HG03135 (cell line): ENCODE results near the gene GLDC.
A peak's percentile ranks its signal among the peaks of the same experiment; 100 is the strongest.

ENCODE experiments used
- ATAC-seq: cut with Tn5 transposase; IDR thresholded peaks from one replicate; pipeline ENCODE4 v1.9.1; 2021; ENCODE audit warnings: mild to moderate bottlenecking, moderate library complexity; ENCODE audit not compliant: unreplicated experiment

The GLDC gene

DNA sequence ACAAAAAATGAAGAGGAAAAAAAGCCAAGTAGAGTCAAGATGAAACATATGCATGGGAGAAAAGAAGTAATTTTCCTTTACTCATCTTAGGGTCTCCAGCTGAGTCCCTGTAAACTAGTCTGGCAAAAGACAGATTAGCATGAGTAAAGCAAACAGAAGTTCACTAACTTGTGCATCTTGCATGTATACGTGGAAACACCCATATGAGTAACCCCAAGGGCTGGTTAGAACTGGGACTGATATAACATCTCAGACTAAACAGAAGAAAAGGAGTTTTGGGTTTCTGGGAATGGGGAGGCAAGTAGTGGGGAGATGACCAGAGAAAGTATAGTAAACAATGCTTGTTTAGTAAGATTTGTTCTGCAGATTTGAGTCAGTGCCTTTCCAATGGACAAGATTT, 20.1 kb upstream of the GLDC start:
- no peak for ATAC-seq

DNA sequence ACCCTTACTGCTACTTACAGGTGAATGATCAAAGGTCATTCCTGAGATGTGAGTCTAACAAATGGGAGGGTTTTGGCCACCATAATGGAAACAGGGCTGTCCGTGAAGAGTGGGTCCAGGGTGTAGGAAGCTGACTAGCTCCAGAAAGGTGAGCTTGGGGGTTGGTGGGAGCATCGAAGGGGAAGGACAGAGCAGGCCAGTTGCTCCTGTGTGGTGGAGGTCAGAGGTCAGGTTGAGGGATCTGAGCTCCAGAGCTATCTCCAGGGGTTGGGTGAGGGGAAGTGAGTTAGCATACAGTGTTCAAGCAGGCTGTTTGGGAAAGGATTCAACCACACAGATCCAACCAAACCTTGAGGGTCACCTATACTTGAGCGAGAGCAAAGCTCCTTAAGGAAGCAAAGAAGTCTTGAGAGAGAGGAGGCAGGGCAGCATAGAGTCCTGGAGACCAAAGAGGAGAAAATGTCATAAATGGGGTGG, 18.7 kb upstream of the GLDC start:
- no peak for ATAC-seq

DNA sequence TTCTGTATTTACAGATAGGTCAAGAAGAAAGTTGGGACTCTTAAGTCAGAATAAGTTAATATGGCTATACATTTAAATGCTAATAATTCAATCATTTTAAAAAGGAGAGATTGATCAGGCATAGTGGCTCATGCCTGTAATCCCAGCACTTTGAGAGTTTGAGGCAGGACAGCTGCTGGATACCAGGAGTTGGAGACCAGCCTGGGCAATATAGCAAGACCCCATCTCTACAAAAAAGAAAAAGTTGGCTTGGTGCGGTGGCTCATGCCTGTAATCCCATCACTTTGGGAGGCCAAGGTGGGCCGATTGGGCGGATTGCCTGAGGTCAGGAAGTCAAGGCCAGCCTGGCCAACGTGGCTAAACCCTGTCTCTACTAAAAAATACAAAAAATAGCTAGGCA, 15.0 kb upstream of the GLDC start:
- ATAC-seq = no peak

DNA sequence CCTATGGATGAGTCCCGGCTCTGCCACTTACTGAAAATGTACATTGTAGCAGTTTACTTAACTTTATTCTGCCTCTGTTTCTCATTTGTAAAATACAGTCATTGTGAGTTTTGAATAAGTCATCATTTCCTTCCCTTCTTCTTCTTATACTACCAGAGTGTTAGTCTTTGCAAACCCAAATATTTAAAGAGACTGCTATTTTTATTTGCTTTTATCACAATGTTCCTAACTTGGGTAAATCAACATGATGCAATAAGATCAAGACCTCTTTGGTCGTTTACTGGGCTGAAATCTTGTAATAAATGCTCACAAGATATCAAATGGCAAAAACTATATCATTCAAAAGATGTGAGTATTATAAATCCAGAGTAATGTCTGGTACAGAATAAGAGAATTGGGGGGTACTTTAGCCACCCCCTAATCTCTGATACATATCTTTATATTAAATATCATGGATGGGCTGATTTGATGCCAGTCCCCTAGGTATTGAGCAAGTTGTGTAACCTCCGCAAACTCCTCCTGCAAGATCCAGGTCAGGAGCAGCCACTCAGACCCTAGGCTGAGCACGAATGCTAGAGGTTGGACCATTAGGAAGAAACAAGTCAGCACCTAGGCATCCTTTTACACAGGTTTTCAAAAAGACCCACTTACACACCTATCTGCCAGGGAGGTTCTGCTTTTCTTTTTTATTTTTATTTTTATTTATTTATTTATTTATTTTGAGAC, 13.3 kb upstream of the GLDC start:
- no peak for ATAC-seq

DNA sequence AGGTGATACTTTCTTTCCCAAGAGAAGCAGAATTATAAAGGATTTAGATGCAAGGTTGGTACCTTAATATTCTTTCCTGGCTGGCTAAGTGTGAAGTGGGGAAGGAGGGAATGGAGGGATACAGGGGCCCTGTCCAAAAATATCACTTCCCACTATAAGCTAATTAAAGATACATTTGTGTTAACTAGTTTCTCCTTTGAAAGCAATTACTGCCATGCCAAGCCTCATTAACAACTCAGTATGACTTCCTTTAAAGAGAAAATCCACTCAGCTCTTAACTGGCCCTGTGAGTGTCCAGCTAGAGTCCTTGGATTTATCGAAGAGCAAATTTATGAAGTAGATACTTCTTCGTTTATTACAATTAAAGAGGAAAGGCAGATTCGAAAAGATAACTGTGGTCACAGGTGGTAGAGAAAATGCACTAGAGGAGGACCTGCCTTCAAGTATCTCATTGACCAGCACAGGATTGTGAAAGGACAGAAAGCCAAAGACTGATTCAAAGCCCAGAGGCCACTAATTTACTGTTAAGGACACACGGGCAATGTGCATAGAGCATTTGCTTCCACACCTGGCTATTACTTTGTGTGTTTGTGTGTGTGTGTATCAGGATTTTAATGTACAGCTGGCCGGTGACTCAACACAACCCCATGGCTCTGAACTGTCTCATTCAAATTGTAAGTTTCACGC, 11.2 kb upstream of the GLDC start:
- ATAC-seq = no peak

DNA sequence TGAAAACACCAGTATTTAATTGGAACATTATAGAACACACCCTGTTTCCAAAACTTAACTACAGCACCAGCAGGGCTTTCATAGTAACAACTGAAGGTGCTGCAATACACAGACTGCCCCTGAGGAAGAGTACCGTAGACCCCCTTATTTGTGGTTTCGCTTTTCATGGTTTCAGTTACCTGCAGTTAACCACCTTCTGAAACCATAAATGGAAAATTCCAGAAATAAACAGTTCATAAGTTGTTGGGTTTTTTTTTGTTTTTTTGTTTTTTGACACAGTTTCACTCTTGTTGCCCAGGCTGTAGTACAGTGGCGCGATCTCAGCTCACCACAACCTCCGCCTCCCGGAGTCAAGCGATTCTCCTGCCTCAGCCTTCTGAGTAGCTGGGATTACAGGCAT, 9.5 kb upstream of the GLDC start:
- ATAC-seq = peak; percentile 95

DNA sequence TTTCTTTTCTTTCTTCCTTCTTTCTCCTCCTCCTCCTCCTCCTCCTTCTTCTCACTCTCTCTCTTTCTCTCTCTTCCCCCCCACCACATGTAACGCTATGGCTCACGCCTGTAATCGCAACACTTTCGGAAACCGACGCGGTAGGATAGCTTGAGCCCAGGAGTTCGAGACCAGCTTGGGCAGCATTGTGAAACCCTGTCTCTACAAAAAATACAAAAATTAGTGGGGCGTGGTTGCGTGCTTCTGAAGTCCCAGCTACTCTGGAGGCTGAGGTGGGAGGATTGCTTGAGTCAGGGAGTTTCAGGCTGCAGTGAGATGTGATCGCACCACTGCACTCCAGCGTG, 736 bp upstream of the GLDC start:
- no peak for ATAC-seq

DNA sequence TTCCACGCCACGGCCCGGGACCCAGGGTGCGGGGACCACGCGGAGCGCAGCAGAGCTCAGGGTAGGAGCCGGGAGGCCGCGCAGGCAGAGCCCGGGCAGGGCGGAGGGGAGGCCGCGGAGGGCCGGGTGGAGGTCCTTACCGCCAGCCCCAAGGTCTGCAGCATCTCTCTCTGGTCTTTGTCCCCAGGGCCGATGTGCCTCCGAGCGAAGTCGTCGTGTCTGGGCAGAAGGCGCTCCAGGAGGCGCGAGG, 499 bp downstream of the GLDC start:
- peak; percentile 37 for ATAC-seq

DNA sequence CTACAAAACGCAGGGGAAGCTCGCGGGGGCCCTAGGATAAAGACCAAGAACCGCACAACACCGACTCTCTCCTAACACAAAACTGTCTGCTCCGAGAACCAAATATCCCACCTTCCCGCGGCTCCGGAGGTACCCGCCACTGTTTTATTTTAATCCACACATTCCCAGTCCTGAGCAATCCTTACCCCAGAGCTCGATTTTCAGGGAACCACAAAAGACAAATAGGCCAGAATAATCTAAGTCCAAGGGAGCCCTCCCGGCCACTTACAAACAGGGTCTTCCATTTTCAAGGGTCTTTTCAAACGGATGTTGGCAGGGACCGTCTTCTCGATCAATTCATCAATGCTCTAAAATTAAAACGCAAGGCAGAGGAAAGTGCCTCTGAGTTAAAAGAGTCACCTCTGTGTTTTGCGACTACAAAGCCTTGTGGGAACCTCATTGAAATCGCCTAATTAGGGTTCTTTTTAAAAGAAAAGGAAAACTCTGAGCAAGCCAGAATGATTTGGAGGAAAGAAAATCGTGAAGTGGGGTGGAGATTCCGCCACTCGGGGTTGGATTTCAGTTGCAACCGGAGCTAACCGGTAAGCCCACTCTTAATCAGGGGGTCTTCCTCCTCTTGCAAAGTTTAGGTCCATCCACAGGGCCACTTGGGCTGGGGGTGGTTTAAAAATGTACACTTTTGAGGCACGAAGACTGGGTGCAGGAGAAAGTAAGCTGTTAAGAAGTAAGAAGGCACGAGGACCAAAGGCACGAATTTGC, 1.0 kb downstream of the GLDC start:
- no peak for ATAC-seq

DNA sequence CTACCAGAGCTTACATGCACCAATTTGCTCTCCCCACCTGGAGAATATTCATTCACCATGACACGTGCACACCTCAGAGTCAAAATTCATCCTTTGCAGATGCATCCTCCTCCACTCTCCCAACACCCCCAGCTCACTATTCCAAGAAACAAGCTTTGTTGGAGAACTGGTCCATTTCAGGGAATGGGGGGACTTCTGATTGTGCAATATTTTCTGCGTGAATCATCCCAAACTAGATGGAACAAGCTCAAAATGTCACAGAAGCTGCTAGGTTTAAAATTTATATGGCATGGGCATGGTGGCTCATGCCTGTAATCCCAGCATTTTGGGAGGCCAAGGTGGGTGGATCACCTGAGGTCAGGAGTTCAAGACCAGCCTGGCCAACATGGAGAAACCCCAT, 3.6 kb downstream of the GLDC start:
- ATAC-seq = no peak

DNA sequence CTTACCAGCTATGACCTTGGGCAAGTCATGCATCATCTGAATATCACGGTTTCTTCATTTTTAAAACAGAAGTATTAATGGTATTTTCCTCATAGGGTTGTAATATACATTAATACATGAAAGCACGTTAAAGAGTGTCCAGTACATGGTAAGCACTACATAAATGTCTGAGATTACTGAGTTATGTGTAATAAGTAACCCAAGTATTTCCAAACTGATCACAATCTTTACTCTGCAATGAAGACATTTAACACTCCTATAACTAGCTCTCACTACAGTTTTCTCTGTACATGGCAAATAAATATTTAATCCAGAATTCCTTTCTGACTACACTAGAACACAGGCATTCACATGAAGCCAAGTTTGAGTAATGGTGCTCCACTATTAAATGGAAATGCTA, 4.0 kb downstream of the GLDC start:
- ATAC-seq = no peak

DNA sequence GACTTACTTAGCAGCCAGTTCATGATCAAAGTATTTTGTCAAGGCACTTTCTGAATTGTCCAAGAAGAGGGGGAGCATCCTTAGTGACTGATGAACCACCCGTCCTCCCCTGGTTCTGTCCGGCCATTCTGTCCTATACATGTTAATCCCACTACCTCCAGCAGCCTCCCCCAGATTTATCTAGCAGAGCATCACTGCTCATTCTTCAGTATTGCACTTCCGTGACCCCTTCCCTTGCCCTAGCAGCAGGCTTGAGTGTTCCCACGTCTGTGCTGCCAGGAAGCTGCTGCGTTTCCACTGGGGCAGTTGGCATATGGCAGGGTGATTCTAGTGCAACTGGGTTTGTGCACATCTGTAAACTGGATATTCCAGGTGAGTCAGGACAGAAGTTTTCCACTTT, 4.5 kb downstream of the GLDC start:
- no peak for ATAC-seq

DNA sequence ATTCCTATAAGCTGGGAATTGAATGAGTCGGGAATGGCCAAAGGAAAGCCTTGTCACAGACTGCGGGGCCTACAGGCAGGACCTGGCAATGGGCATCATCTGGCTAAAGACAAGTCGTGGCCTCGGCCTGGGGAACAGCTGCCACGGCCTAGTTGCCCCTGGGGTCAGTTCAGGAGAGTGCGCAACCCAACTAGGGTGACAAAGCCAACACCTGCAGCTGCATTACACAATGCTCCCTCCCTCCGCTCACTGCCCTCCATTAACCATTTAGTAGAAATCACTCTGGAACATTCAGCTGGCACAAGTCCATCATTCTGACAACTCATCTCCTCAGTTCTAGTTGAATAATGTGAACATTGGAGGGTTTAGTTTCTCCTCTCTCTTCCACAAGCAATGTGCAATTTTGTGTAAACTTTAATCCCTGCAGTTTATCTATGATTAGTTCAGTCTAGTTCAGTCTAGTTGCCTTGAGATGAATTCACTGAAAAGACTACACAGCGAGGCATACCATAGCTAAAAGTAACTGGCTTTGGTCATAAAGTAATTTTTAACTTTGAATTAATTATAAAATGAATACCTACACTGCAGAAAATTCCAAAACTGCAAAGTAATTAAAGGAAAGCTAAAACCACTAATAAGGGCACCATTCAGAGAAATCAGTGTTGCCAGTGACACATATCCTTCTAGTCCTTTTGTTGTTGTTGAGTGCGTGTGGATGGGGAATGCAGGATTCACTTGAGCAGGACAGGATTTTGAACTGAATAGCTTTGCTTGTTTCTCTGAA, 5.1 kb downstream of the GLDC start:
- no peak for ATAC-seq

DNA sequence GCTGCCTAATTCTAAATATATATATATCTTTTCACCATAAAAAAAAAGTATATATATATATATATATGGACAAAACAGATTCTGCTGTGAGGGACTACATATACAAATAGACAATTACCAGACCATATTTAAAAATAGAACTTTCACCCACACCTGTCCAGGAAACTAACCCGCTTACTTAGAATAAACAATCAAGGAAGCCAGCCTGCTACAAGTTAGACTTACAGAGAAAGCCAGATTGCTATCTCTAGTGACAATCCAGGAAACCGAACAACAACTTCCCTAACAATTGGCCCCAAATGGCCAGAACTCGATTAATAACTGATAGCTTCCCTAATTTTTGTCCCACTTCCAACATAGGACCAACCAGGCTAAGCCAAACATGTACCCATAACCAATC, 5.9 kb downstream of the GLDC start:
- no peak for ATAC-seq

DNA sequence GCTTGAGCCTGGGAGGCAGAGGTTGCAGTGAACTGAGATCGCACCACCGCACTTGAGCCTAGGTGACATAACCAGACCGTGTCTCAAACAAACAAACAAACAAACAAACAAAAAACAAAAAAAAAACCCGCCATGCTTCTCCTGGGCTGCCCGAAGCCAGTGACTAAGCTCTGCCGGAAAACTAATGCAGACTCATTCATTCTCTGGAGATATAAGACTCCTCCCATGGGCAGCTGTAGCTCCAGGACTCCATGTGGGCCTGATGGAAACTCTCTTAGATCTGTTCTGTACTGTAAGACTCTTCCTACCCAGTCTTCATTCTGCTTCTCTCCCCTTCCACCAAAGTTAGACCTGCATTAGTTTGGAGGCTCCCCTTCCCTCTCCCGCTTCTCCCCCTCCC, 11.1 kb downstream of the GLDC start:
- ATAC-seq = no peak

DNA sequence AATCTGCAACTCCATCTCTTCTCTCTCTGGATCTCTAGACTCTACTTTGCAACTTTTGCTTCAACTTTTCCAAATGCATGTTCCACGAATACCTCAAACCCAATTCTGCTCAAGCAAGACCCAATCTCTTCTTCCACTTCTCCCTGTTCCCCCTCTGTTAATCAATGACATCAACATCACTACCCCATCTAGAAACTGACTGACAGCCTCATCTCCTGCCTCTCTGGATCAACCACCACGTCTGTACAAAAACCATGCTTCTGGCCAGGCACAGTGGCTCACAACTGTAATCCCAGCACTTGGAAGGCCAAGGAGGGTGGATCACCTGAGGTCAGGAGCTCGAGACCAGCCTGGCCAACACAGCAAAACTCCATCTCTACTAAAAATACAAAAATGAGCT, 12.2 kb downstream of the GLDC start:
- ATAC-seq = no peak

DNA sequence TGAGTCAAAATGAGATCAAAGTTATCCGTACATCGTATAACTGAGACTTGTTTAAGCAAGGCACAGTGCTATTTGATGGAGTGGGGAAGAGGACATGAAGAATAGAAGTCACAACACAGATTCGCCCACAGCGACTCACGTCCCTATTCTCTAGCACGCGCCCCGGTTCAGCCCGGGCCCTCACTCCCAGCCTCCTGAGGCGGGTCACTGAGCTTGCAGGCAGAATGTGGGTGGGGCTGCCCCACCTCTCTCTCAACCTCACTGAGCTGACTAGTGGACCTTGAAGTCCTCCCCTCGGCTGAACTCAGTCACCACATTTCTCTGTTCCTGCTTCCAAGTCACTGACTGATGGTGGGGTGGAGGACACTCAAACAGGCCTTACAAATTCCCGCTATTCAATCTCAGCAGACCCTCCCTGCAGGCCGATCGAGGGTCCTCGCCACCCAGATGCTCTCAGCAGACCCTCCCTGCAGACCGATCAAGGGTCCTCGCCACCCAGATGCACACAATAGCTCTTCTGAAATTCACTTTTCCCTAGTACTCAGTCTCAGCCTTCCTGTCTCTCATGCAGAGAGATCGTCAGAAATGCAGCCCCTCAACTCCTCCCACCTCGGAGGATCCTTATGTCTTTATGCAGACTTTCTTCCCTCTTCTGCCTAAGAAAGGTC, 12.9 kb downstream of the GLDC start:
- ATAC-seq = peak; percentile 90

DNA sequence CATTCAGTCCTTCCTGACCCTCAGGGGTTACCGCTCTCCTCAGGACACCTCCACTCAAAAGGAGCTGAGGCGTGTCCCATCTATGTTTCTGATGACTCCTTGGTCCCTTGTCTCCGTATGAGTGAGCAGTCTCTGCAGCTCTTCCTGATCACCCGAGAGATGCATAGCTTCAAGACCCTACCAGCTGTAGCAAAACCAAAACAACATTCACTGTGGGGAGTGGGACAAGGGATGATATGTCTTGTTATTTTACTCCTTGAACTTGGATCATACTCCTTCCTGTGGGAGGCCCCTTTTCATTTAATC, 14.4 kb downstream of the GLDC start:
- ATAC-seq = peak; percentile 15

DNA sequence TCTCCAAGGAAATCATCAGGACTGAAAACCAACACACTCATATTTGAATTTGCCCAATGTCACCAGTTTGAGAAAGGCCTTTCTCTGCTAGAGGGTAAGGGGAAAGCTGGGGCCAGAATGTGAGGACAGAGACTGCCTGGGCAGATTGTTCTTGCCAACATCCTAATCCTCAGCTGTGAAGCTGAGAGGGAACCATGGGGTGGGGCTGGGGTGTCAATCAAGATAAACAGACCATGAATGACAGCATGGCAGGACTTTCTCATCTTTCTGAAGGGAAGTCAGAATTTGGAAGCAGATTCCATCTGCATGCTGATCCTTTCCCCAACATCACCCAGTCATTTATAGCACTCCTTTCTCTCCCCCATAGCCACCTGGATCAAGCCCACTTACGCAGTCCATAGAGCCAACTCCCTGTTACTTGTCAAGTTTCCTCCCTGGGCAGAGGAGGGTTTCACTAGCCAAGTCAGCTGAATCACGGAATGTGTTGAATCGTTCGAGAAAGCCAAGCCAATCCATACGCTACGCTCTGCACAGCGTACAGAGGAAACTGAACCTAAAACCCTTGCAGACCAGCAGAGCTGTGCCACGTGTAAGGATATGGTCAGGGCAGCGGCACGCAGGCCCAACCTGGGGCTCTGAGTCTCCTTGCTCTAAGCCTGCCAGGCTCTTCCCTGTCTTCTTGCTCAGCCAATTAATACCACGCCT, 14.9 kb downstream of the GLDC start:
- ATAC-seq = peak; percentile 48

DNA sequence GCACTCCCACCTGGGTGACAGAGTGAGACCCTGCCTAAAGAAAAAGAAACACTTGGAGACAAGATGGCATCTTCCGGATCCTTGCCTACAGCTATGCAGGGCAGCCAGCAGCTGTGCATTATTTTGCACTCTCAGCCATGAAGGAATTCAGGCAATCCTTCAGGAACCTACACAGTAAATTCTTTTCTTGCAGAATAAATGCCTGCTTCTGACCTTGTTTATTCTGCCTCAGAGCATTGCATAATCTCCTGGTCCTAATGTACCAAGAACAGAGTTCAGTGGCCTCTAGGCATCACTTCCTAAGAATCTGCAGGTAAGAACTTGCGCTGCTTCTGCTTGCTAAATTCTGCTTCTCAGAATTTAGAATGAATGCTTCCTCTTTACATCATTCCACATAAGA, 16.8 kb downstream of the GLDC start:
- ATAC-seq = no peak

DNA sequence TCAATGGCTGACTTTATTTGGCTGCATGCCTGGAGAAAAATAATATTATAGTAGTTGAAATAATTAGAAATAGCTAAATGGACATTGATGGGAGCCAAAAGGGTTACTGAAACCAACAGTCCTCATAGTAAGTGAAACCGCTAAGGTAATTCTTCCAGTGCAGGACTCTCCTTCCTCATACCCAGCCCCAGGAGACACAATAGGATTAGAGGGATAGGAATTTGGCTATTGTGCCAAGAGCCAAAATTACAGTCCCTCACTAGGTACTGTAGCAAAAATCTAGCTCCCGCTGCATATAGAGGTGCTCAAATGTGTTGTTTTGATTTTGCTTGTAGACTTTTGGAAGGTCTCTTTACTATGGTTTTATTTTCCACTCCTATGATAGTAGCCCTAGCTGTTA, 20.2 kb downstream of the GLDC start:
- no peak for ATAC-seq
